ENCODE measurements around the gene CAPN3. TPM values are rescaled to one million over a fixed set of nuclear protein-coding genes. Genes with fewer than 3 reads are reported as not detected.
A peak's percentile ranks its signal among the peaks of the same experiment; 100 is the strongest.

CAPN3 gene
- total and polyA plus RNA-seq, 2 donors from 2014 or later = 12.9 to 39.7 TPM

DNA sequence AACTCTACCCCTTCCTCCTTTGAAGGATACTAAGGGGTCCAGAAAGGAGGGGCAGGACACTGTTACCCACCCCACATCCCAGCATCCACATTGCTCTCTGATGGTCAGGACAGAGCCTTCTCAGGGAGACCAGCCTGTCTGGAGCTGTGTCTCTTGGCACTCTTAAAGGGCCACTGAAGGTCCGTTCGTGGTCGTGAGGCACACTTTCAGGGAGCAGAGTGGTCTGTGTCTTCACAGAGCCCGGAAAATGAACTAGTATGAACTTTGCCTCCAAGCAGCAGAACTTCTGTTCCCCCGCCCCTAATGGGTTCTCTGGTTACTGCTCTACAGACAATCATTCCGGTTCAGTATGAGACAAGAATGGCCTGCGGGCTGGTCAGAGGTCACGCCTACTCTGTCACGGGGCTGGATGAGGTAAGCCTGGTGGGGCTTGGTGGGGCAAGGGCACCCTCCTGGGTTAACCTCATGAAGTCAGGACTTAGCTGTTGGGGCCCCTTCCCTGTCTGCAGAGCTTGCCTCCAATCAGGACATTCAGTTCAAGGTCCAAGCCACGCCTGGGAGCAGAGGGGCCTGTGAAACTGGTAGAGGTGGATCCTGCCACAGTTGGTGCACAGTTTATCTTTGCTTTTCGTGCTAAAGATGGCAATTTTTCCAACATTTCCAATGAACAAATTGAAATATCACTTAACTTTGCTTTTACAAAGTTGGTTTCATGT is 33.2 kb downstream of the CAPN3 start:
- TF ChIP-seq, protein P1, sequence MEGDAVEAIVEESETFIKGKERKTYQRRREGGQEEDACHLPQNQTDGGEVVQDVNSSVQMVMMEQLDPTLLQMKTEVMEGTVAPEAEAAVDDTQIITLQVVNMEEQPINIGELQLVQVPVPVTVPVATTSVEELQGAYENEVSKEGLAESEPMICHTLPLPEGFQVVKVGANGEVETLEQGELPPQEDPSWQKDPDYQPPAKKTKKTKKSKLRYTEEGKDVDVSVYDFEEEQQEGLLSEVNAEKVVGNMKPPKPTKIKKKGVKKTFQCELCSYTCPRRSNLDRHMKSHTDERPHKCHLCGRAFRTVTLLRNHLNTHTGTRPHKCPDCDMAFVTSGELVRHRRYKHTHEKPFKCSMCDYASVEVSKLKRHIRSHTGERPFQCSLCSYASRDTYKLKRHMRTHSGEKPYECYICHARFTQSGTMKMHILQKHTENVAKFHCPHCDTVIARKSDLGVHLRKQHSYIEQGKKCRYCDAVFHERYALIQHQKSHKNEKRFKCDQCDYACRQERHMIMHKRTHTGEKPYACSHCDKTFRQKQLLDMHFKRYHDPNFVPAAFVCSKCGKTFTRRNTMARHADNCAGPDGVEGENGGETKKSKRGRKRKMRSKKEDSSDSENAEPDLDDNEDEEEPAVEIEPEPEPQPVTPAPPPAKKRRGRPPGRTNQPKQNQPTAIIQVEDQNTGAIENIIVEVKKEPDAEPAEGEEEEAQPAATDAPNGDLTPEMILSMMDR (IDR thresholded peaks at IDR 0.05; ENCODE audit: borderline replicate concordance, extremely low read depth, insufficient read depth) = no peak

DNA sequence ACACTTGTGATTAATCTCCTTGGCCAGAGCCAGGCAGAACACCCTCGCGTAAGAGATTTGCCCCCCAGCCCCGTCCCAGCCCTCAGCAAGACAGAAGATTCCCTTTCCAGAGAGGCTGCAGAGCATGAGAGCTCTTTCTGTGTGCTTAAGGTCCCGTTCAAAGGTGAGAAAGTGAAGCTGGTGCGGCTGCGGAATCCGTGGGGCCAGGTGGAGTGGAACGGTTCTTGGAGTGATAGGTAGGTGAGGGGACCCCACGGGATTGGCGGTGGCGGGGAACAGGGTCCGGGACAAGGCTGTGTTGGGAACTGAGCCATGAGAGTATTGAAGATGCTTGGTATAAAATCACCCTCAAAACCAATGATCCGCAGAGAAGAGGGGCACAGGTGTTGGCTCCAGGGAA is 34.8 kb downstream of the CAPN3 start:
- intact Hi-C loops (cut with DNase I) = no loop called here

More for the DNA sequence above, 33.2 kb downstream of the CAPN3 start:
- FAIRE-seq = no peak
- H3K4me3 ChIP-seq (ENCODE audit: low read length in 3 of 3) = peak overlapping the region in 1 of 3 donors; percentile 29
- H3K4me1 ChIP-seq (ENCODE audit: control insufficient read depth in 2 of 3, insufficient read depth in 2 of 3, low read depth in 1 of 3, low read length in 3 of 3) = peaks cover 0 to 5% (median 0%) of the 10 kb centered on the region in 3 donors
- H3K27me3 ChIP-seq (ENCODE audit: control insufficient read depth, insufficient read depth, low read length) = no peaks in the 10 kb centered on the region
- peak overlapping the region in 1 of 3 donors; percentile 78 for H3K9ac ChIP-seq (ENCODE audit: low read length in 3 of 3)
- H3K27ac ChIP-seq (ENCODE audit: low read depth in 2 of 2, low read length in 2 of 2) = peak overlapping the region; percentile 76 to 88
- H3K36me3 ChIP-seq (ENCODE audit: control insufficient read depth in 2 of 3, insufficient read depth in 3 of 3, low read length in 3 of 3) = peaks cover 0 to 4% (median 0%) of the 10 kb centered on the region in 3 donors
- DNase-seq = peak in 4 of 5 donors; percentile 23 to 58 (median 41)
- intact Hi-C loops (cut with DNase I) = no loop called here
- no peaks in the 10 kb centered on the region for H3K9me3 ChIP-seq (ENCODE audit: control insufficient read depth in 2 of 3, insufficient read depth in 1 of 3, low read length in 3 of 3)

DNA sequence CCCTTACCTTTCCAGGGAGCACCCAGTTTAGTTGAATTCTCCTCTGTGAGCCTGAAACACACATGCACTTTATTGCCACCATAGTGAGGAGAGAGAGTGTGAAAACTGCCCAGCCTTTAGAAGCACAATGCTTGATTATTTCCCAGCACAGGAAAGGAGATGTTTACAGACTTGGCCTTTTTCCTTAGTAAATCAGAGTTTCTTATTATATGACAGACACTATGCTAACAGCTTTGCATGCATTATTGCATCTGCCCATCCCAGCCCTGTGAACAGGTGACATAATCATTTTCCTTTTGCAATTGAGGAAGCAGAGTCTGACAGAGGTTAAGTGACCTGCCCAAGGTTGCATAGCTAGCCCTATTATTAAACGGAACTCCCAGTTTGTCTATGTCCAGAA is 36.5 kb downstream of the CAPN3 start:
- no peak overlapping the region for H3K4me3 ChIP-seq (ENCODE audit: low read length in 3 of 3)
- peaks cover 0 to 8% (median 5%) of the 10 kb centered on the region in 3 donors for H3K36me3 ChIP-seq (ENCODE audit: control insufficient read depth in 2 of 3, insufficient read depth in 3 of 3, low read length in 3 of 3)
- no peak overlapping the region for H3K9ac ChIP-seq (ENCODE audit: low read length in 3 of 3)
- no peaks in the 10 kb centered on the region for H3K27me3 ChIP-seq (ENCODE audit: control insufficient read depth, insufficient read depth, low read length)
- intact Hi-C loops (cut with DNase I) = no loop called here
- no peaks in the 10 kb centered on the region for H3K9me3 ChIP-seq (ENCODE audit: control insufficient read depth in 2 of 3, insufficient read depth in 1 of 3, low read length in 3 of 3)
- no peak overlapping the region for H3K27ac ChIP-seq (ENCODE audit: low read depth in 2 of 2, low read length in 2 of 2)
- DNase-seq (no peak), FAIRE-seq (no peak)
- peaks cover 0 to 5% (median 0%) of the 10 kb centered on the region in 3 donors for H3K4me1 ChIP-seq (ENCODE audit: control insufficient read depth in 2 of 3, insufficient read depth in 2 of 3, low read depth in 1 of 3, low read length in 3 of 3)
- TF ChIP-seq, protein P1 (IDR thresholded peaks at IDR 0.05; ENCODE audit: borderline replicate concordance, extremely low read depth, insufficient read depth) = no peak

More for the DNA sequence above, 34.8 kb downstream of the CAPN3 start:
- DNase-seq (no peak), FAIRE-seq (no peak)
- peak overlapping the region in 1 of 2 donors; percentile 32 for H3K27ac ChIP-seq (ENCODE audit: low read depth in 2 of 2, low read length in 2 of 2)
- H3K4me3 ChIP-seq (ENCODE audit: low read length in 3 of 3) = no peak overlapping the region
- peaks cover 0 to 5% (median 0%) of the 10 kb centered on the region in 3 donors for H3K4me1 ChIP-seq (ENCODE audit: control insufficient read depth in 2 of 3, insufficient read depth in 2 of 3, low read depth in 1 of 3, low read length in 3 of 3)
- no peak overlapping the region for H3K9ac ChIP-seq (ENCODE audit: low read length in 3 of 3)
- no peaks in the 10 kb centered on the region for H3K9me3 ChIP-seq (ENCODE audit: control insufficient read depth in 2 of 3, insufficient read depth in 1 of 3, low read length in 3 of 3)
- H3K36me3 ChIP-seq (ENCODE audit: control insufficient read depth in 2 of 3, insufficient read depth in 3 of 3, low read length in 3 of 3) = peaks cover 0 to 4% (median 0%) of the 10 kb centered on the region in 3 donors
- no peaks in the 10 kb centered on the region for H3K27me3 ChIP-seq (ENCODE audit: control insufficient read depth, insufficient read depth, low read length)
- TF ChIP-seq, protein P1 (IDR thresholded peaks at IDR 0.05; ENCODE audit: borderline replicate concordance, extremely low read depth, insufficient read depth) = no peak

Measured in kidney (tissue), 14 donors.